ENCODE results near the gene AGBL3.

DNA sequence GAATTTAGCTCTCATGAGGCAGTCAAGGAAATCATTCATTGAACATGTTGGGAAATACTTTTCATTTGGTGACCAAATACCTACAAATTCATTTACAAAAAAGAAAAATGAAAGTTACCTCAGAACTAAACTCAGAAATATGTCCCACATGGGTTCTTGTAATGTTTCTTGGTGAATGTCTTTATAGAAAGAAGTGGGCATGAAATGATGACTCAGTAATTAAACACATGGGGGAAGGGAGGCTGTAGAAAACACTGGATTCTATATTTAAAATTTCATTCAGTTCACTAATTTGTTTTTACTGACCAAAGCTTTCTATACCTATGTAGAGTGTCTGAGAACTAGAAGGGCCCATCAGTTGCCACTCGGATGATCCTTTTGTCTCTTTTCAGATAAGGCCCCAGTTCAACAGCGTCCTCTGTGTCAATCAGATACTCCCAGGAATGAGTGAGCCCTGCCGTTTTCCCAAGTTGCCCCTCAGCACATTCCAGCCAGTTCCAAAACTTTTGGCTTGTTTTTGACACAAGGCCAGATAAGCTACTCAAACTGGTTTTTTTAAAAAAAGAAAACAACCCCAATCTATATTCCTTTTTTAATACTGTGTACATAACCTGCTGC lies 49.3 kb upstream of the AGBL3 start:
- TF ChIP-seq POLR2A (IDR thresholded peaks at IDR 0.05): no peak
- TF ChIP-seq, protein P1, sequence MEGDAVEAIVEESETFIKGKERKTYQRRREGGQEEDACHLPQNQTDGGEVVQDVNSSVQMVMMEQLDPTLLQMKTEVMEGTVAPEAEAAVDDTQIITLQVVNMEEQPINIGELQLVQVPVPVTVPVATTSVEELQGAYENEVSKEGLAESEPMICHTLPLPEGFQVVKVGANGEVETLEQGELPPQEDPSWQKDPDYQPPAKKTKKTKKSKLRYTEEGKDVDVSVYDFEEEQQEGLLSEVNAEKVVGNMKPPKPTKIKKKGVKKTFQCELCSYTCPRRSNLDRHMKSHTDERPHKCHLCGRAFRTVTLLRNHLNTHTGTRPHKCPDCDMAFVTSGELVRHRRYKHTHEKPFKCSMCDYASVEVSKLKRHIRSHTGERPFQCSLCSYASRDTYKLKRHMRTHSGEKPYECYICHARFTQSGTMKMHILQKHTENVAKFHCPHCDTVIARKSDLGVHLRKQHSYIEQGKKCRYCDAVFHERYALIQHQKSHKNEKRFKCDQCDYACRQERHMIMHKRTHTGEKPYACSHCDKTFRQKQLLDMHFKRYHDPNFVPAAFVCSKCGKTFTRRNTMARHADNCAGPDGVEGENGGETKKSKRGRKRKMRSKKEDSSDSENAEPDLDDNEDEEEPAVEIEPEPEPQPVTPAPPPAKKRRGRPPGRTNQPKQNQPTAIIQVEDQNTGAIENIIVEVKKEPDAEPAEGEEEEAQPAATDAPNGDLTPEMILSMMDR (IDR thresholded peaks at IDR 0.05): no peak
